DOHH2 (cell line): ENCODE data around the gene GSK3B.
"Not testable (repeated sequence)": the region's sequence is repeated elsewhere in the genome, so short reads cannot be mapped to it uniquely, and the experiment has no call there.

ENCODE experiments used
- H3F3A ChIP-seq: fragments of 200-600 bp; sonication (generic), shearing (Covaris generic); 2 replicates; pipeline ENCODE4 v1.6.0; 2016; ENCODE audit warnings: antibody characterized with exemption, mild to moderate bottlenecking; ENCODE audit not compliant: control insufficient read depth, insufficient read depth
- H3K27ac ChIP-seq: fragments of 200-600 bp; sonication (generic); 2 replicates; pipeline ENCODE4 v1.5.1; 2014; ENCODE audit warnings: low read depth, mild to moderate bottlenecking, low read length, moderate library complexity
- H3K27me3 ChIP-seq: fragments of 200-600 bp; sonication (generic); 2 replicates; pipeline ENCODE4 v1.6.1; 2014; ENCODE audit warnings: mild to moderate bottlenecking, low read length, mixed read lengths; ENCODE audit not compliant: control insufficient read depth
- H3K36me3 ChIP-seq: fragments of 200-600 bp; sonication (generic); 2 replicates; pipeline ENCODE4 v1.6.1; 2014; ENCODE audit warnings: mild to moderate bottlenecking, low read length, moderate library complexity, mixed read lengths; ENCODE audit not compliant: control insufficient read depth
- H3K4me1 ChIP-seq: fragments of 200-600 bp; sonication (generic); 2 replicates; pipeline ENCODE4 v1.6.1; 2014; ENCODE audit warnings: mild to moderate bottlenecking, low read length, mixed read lengths; ENCODE audit not compliant: control insufficient read depth
- H3K4me2 ChIP-seq: fragments of 200-600 bp; sonication (generic); 2 replicates; pipeline ENCODE4 v1.6.0; 2014; ENCODE audit warnings: mild to moderate bottlenecking, low read length, moderate library complexity
- H3K4me3 ChIP-seq: fragments of 200-600 bp; sonication (generic); 2 replicates; pipeline ENCODE4 v1.5.1; 2014; ENCODE audit warnings: mild to moderate bottlenecking, low read length, mixed read lengths
- H3K79me2 ChIP-seq: fragments of 200-600 bp; sonication (generic); 2 replicates; pipeline ENCODE4 v1.6.1; 2014; ENCODE audit warnings: mild to moderate bottlenecking, low read length, mixed read lengths; ENCODE audit not compliant: control insufficient read depth
- H3K9me2 ChIP-seq: fragments of 200-600 bp; sonication (generic); replicated peaks from 2 replicates; pipeline ENCODE4 v1.6.1; 2014; ENCODE audit warnings: mild to moderate bottlenecking, low read length, mixed read lengths; ENCODE audit not compliant: control insufficient read depth
- H3K9me3 ChIP-seq: fragments of 200-600 bp; sonication (generic); 2 replicates; pipeline ENCODE4 v1.6.1; 2014; ENCODE audit warnings: antibody characterized with exemption, low read length, mixed read lengths; ENCODE audit not compliant: control insufficient read depth, insufficient read depth
- H4K20me1 ChIP-seq: fragments of 200-600 bp; sonication (generic); 2 replicates; pipeline ENCODE4 v1.6.0; 2014; ENCODE audit warnings: low read depth, mild to moderate bottlenecking, antibody characterized with exemption, low read length, moderate library complexity; ENCODE audit not compliant: control insufficient read depth, insufficient read depth
- CTCF ChIP-seq: fragments of 200-600 bp; sonication (generic); IDR thresholded peaks from one replicate; pipeline ENCODE4 v1.5.1; 2014; ENCODE audit warnings: antibody characterized with exemption, mild to moderate bottlenecking, low read depth, low read length; ENCODE audit not compliant: poor library complexity, severe bottlenecking
- EZH2phosphoT487 ChIP-seq: fragments of 200-600 bp; sonication (generic); IDR thresholded peaks from 2 replicates; pipeline ENCODE4 v1.6.1; 2017; ENCODE audit warnings: borderline replicate concordance, mild to moderate bottlenecking, antibody characterized with exemption, low read length, moderate library complexity, mixed read lengths

GSK3B gene

GRCh38 chr3:120057029-120057428 lies 37.2 kb downstream of the GSK3B start:
- no peak overlapping the region for H3K27ac ChIP-seq
- no peaks in the 10 kb centered on the region for H4K20me1 ChIP-seq

GRCh38 chr3:120053647-120054046 lies 40.6 kb downstream of the GSK3B start:
- H4K20me1 ChIP-seq, H3K4me3 ChIP-seq, H3K4me2 ChIP-seq, H3K9me3 ChIP-seq, H3K27me3 ChIP-seq, H3K27ac ChIP-seq, H3K36me3 ChIP-seq, H3F3A ChIP-seq, H3K9me2 ChIP-seq: not testable (repeated sequence)
- Histone ChIP-seq H3K79me2 (peaks cover 99% of the 10 kb centered on the region), H3K4me1 (peaks cover 15% of the 10 kb centered on the region)

More at GRCh38 chr3:120057029-120057428, 37.2 kb downstream of the GSK3B start:
- Histone ChIP-seq H3K9me2 (no peaks in the 10 kb centered on the region), H3K9me3 (no peaks in the 10 kb centered on the region), H3K27me3 (no peaks in the 10 kb centered on the region), H3K4me2 (no peak overlapping the region), H3K4me1 (peaks cover 21% of the 10 kb centered on the region), H3K79me2 (peaks cover 99% of the 10 kb centered on the region), H3K36me3 (no peaks in the 10 kb centered on the region), H3F3A (no peaks in the 10 kb centered on the region), H3K4me3 (no peak overlapping the region)
- TF ChIP-seq CTCF (no peak), EZH2phosphoT487 (no peak)

- Histone ChIP-seq H3K27ac (no peak overlapping the region), H3K79me2 (peaks cover 99% of the 10 kb centered on the region), H3K9me2 (no peaks in the 10 kb centered on the region), H3F3A (no peaks in the 10 kb centered on the region), H3K36me3 (peaks cover 4% of the 10 kb centered on the region; the same call in 1 of the 2 replicates), H3K4me3 (no peak overlapping the region), H4K20me1 (no peaks in the 10 kb centered on the region), H3K4me2 (no peak overlapping the region), H3K27me3 (no peaks in the 10 kb centered on the region), H3K4me1 (peaks cover 10% of the 10 kb centered on the region), H3K9me3 (no peaks in the 10 kb centered on the region)
- TF ChIP-seq EZH2phosphoT487: no peak
- no peak for TF ChIP-seq CTCF
These were observed 41.6 kb downstream of the GSK3B start for GRCh38 chr3:120052677-120053076.

- H3K4me1 ChIP-seq: peaks cover 10% of the 10 kb centered on the region
- H3K4me2 ChIP-seq: no peak overlapping the region
- peaks cover 4% of the 10 kb centered on the region; the same call in 1 of the 2 replicates for H3K36me3 ChIP-seq
- no peaks in the 10 kb centered on the region for H3K27me3 ChIP-seq
- H3K9me3 ChIP-seq: no peaks in the 10 kb centered on the region
- TF ChIP-seq CTCF: no peak
- TF ChIP-seq EZH2phosphoT487: no peak
- H3K9me2 ChIP-seq: no peaks in the 10 kb centered on the region
- peaks cover 99% of the 10 kb centered on the region for H3K79me2 ChIP-seq
- H4K20me1 ChIP-seq: no peaks in the 10 kb centered on the region
- H3F3A ChIP-seq: no peaks in the 10 kb centered on the region
- H3K4me3 ChIP-seq: no peak overlapping the region
- H3K27ac ChIP-seq: no peak overlapping the region
These were observed 42.0 kb downstream of the GSK3B start for GRCh38 chr3:120052225-120052624.

GRCh38 chr3:120051570-120051969 lies 42.7 kb downstream of the GSK3B start:
- not testable (repeated sequence) for H3K27ac ChIP-seq, H3F3A ChIP-seq, H3K9me3 ChIP-seq, H3K4me2 ChIP-seq, H4K20me1 ChIP-seq, H3K27me3 ChIP-seq, H3K36me3 ChIP-seq, H3K9me2 ChIP-seq, H3K4me3 ChIP-seq
- H3K4me1 ChIP-seq: peaks cover 10% of the 10 kb centered on the region
- peaks cover 99% of the 10 kb centered on the region for H3K79me2 ChIP-seq
